GM12878 (cell line): Measurements from ENCODE around the gene IFNA14. TPM values are rescaled to one million over a fixed set of nuclear protein-coding genes. Genes with fewer than 3 reads are reported as not detected.

Experiments
- ATAC-seq: fragments of 200-7000 bp; cut with Tn5 transposase; 3 replicates; pipeline ENCODE4 v1.9.1; 2020; ENCODE audit warnings: mild to moderate bottlenecking, moderate library complexity
- BruUV-seq: library from RNA; stranded (reverse); fragments of 400-500 nt; replicated peaks from 2 replicates; lab custom pipeline; 2021; lab: Mats Ljungman, UMichigan
- CTCF ChIA-PET: fragments of 300-600 bp; sonication (Branson Sonifier 250); formaldehyde crosslinking; extraction: SDS; loops from one replicate; lab custom pipeline; 2021; ENCODE audit warnings: inconsistent platforms; lab: Yijun Ruan, JAX
- POLR2A ChIA-PET: fragments of 350-600 bp; formaldehyde crosslinking; extraction: SDS; loops from one replicate; lab custom pipeline; 2021; ENCODE audit warnings: inconsistent platforms; lab: Charles Lee
- RAD21 ChIA-PET: fragments of 300-600 bp; sonication (Branson Sonifier 250); formaldehyde crosslinking; loops from one replicate; lab custom pipeline; 2023; ENCODE audit warnings: antibody characterized with exemption; ENCODE audit not compliant: unreplicated experiment; lab: Charles Lee
- SMC1A ChIA-PET: fragments of 300-600 bp; sonication (Branson Sonifier 250); formaldehyde crosslinking; loops from one replicate; lab custom pipeline; 2023; ENCODE audit not compliant: unreplicated experiment, uncharacterized antibody; lab: Charles Lee
- DNase-seq: peaks from one replicate; pipeline ENCODE4 v3.0.0-alpha.2; 2011; ENCODE audit warnings: low read depth, low spot score
- FAIRE-seq: peaks from 3 replicates; lab custom pipeline; 2011; peaks lifted over from hg19 to GRCh38; lab: Jason Lieb, UNC
- H2AFZ ChIP-seq: 2 replicates; pipeline ENCODE4 v1.6.0; 2011; ENCODE audit warnings: low read depth, low read length, control low read depth; ENCODE audit not compliant: control insufficient read depth
- H3K27ac ChIP-seq: 2 replicates; pipeline ENCODE4 v1.5.1; 2011; ENCODE audit warnings: control low read depth; ENCODE audit not compliant: control insufficient read depth, insufficient read depth
- H3K27me3 ChIP-seq, 2 experiments: replicated peaks in 1 of 2; 2 replicates each; pipeline versions ENCODE4 v1.6.0 to v1.6.1; 2011; ENCODE audit warnings: low read length in 1 of 2; ENCODE audit not compliant: control insufficient read depth in 2 of 2, insufficient read depth in 2 of 2
- H3K36me3 ChIP-seq, 2 experiments: 2 replicates each; pipeline ENCODE4 v1.5.1; 2011; ENCODE audit warnings: low read length in 1 of 2; ENCODE audit not compliant: control insufficient read depth in 2 of 2, insufficient read depth in 2 of 2
- H3K4me1 ChIP-seq: 2 replicates; pipeline ENCODE4 v1.6.1; 2011; ENCODE audit warnings: mild to moderate bottlenecking, low read length, moderate library complexity, mixed read lengths; ENCODE audit not compliant: control insufficient read depth, insufficient read depth
- H3K4me2 ChIP-seq: 2 replicates; pipeline ENCODE4 v1.6.0; 2011; ENCODE audit warnings: control low read depth; ENCODE audit not compliant: control insufficient read depth, insufficient read depth
- H3K4me3 ChIP-seq: fragments of 200-600 bp; sonication (generic); 2 replicates; pipeline ENCODE4 v1.5.1; 2016
- H3K79me2 ChIP-seq: 2 replicates; pipeline ENCODE4 v1.6.0; 2011; ENCODE audit warnings: low read length; ENCODE audit not compliant: control insufficient read depth, insufficient read depth
- H3K9ac ChIP-seq: 2 replicates; pipeline ENCODE4 v1.8.0; 2011; ENCODE audit warnings: low read length, control low read depth, mixed read lengths; ENCODE audit not compliant: control insufficient read depth, insufficient read depth
- H3K9me3 ChIP-seq: replicated peaks from 3 replicates; pipeline ENCODE4 v1.5.1; 2011; ENCODE audit warnings: mild to moderate bottlenecking, low read length; ENCODE audit not compliant: control insufficient read depth, insufficient read depth
- H4K20me1 ChIP-seq: 2 replicates; pipeline ENCODE4 v1.6.0; 2011; ENCODE audit not compliant: control insufficient read depth, insufficient read depth
- CEBPB ChIP-seq, 2 experiments: fragments of 150-350 bp in 1 of 2; IDR thresholded peaks; 2 replicates each; pipeline ENCODE4 v1.6.1; 2012 to 2014; ENCODE audit warnings: low read depth in 2 of 2, low read length in 2 of 2, borderline replicate concordance in 1 of 2, inconsistent platforms in 1 of 2
- CHD1 ChIP-seq: IDR thresholded peaks from 2 replicates; pipeline ENCODE4 v1.6.1; 2012; ENCODE audit warnings: low read depth, low read length, improper control_type of control experiment
- CHD2 ChIP-seq: IDR thresholded peaks from 2 replicates; pipeline ENCODE4 v1.6.1; 2011; ENCODE audit warnings: low read depth, low read length, improper control_type of control experiment, borderline replicate concordance
- FOXK2 ChIP-seq: fragments of 450-650 bp; IDR thresholded peaks from 2 replicates; pipeline ENCODE4 v1.6.1; 2017; ENCODE audit warnings: mild to moderate bottlenecking, moderate library complexity
- KDM1A ChIP-seq: fragments of 200-600 bp; sonication (generic); IDR thresholded peaks from 2 replicates; pipeline ENCODE4 v1.6.1; 2016; ENCODE audit warnings: borderline replicate concordance
- KLF5 ChIP-seq: fragments of 450-650 bp; IDR thresholded peaks from 2 replicates; pipeline ENCODE4 v1.6.1; 2014; ENCODE audit warnings: mild to moderate bottlenecking; ENCODE audit not compliant: partially characterized antibody
- NFIC ChIP-seq: IDR thresholded peaks from 2 replicates; pipeline ENCODE4 v1.6.1; 2012; ENCODE audit warnings: low read depth, mild to moderate bottlenecking, inconsistent platforms, low read length, moderate library complexity
- NR2C2 ChIP-seq: IDR thresholded peaks from 2 replicates; pipeline ENCODE4 v1.6.1; 2011; ENCODE audit warnings: borderline replicate concordance, low read depth; ENCODE audit not compliant: control insufficient read depth, insufficient read length
- POLR2AphosphoS2 ChIP-seq: IDR thresholded peaks from 2 replicates; pipeline ENCODE4 v1.6.1; 2011; ENCODE audit warnings: low read depth, mild to moderate bottlenecking, low read length, improper control_type of control experiment, moderate library complexity
- POU2F2 ChIP-seq: IDR thresholded peaks from 3 replicates; pipeline ENCODE4 v1.6.1; 2011; ENCODE audit warnings: low read depth, mild to moderate bottlenecking, low read length, borderline replicate concordance
- RBBP5 ChIP-seq: fragments of 200-600 bp; sonication (generic); conservative IDR thresholded peaks from 2 replicates; pipeline ENCODE4 v1.6.1; 2016
- RCOR1 ChIP-seq: conservative IDR thresholded peaks from 2 replicates; pipeline ENCODE4 v1.6.1; 2012; ENCODE audit warnings: low read depth, low read length, improper control_type of control experiment
- STAT1 ChIP-seq: fragments of 450-650 bp; conservative IDR thresholded peaks from 2 replicates; pipeline ENCODE4 v1.6.1; 2014; ENCODE audit warnings: antibody characterized with exemption, mild to moderate bottlenecking
- SUPT20H ChIP-seq: IDR thresholded peaks from 2 replicates; pipeline ENCODE4 v1.6.1; 2011; ENCODE audit warnings: low read depth, mild to moderate bottlenecking, low read length, moderate library complexity, borderline replicate concordance; ENCODE audit not compliant: control insufficient read depth
- WRNIP1 ChIP-seq: IDR thresholded peaks from 2 replicates; pipeline ENCODE4 v1.6.1; 2011; ENCODE audit warnings: low read depth, low read length, improper control_type of control experiment, borderline replicate concordance
- ZNF24 ChIP-seq: fragments of 450-650 bp; IDR thresholded peaks from 2 replicates; pipeline ENCODE4 v1.6.1; 2017; ENCODE audit warnings: antibody characterized with exemption, mild to moderate bottlenecking
- ZSCAN29 ChIP-seq: fragments of 450-650 bp; IDR thresholded peaks from 2 replicates; pipeline ENCODE4 v1.6.1; 2017; ENCODE audit warnings: mild to moderate bottlenecking, moderate library complexity
- WGBS: methylation state at CpG from one replicate; pipeline ENCODE4 v1.1.6; 2016; ENCODE audit warnings: low lambda C conversion rate; ENCODE audit not compliant: insufficient replicate concordance, insufficient coverage; ENCODE audit errors: missing lambda C conversion rate; 5-methylcytosine and 5-hydroxymethylcytosine counted together
- in situ Hi-C: fragments of 300-500 bp; cut with MboI; formaldehyde crosslinking; loops from 9 replicates; pipeline ENCODE4 v1.14.3; 2018; ENCODE audit warnings: mixed read lengths
- intact Hi-C: fragments of 100-400 bp; cut with micrococcal nuclease; formaldehyde crosslinking; loops from one replicate; pipeline ENCODE4 v1.14.2; 2022; ENCODE audit not compliant: unreplicated experiment
- polyA plus RNA-seq, 11 experiments: library from polyadenylated mRNA; depleted of rRNA in 4 of 11; unstranded in 6 of 11; stranded (reverse) in 5 of 11; fragments of >200 nt; fragmentation: Nextera tagmentation in 4 of 11; fragmentation: Illumina TruSeq in 1 of 11; extraction: Ambion mirVana in 4 of 11; extraction: Trizol in 1 of 11; gene quantifications; 1 replicate in 1 of 11; 2 replicates in 10 of 11; pipeline versions ENCODE4 v1.2.1 to v1.2.3, GENCODE V29; 2011 to 2016; ENCODE audit warnings: inconsistent platforms in 2 of 11, missing spikeins in 2 of 11, low read depth in 1 of 11
- total RNA-seq, 4 experiments: library from RNA; depleted of rRNA in 3 of 4; stranded (reverse); fragments of >200 nt in 3 of 4; fragmentation: Illumina TruSeq in 1 of 4; extraction: Trizol in 1 of 4; gene quantifications; 2 replicates each; pipeline versions ENCODE4 v1.2.1 to v1.2.3, GENCODE V29; 2013 to 2021
- TF ChIP-seq, protein P1 (sequence below): fragments of 450-650 bp; IDR thresholded peaks from 2 replicates; pipeline ENCODE4 v1.6.1; 2016; ENCODE audit warnings: mild to moderate bottlenecking, moderate library complexity, borderline replicate concordance
- TF ChIP-seq, protein P2 (sequence below): fragments of 450-650 bp; IDR thresholded peaks from 2 replicates; pipeline ENCODE4 v1.6.1; 2017; ENCODE audit warnings: antibody characterized with exemption, mild to moderate bottlenecking, moderate library complexity

The IFNA14 gene
- total and polyA plus RNA-seq, 10 of the 15 experiments (the other 5 are each of a cell fraction or from before 2014, with no cell fraction given) = not detected

DNA sequence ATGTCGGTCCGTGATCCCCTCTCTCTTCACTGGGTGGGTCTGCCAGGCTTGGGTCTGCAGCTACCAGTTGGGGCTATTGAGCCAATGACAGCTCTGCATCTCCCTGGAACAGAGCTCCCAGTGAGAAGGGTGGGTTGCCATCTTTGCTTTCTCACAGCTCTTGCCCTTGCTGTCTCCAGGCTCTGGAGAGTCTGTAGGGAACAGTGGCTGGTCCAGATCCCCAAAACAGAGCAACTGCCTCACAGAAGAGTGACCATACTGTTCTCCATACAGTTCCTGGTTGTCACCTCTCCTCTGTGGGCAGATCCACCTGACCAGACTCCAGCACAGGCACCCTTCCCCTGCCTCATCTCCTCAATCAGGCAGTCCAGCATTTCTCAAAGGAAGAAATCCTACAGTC, 6.5 kb downstream of the IFNA14 start:
- Histone ChIP-seq H3K36me3 (no peaks in the 10 kb centered on the region), H2AFZ (no peak overlapping the region), H3K4me2 (no peak overlapping the region), H3K4me3 (no peak overlapping the region), H3K27me3 (no peaks in the 10 kb centered on the region), H4K20me1 (no peaks in the 10 kb centered on the region), H3K27ac (no peak overlapping the region), H3K4me1 (no peaks in the 10 kb centered on the region), H3K79me2 (no peaks in the 10 kb centered on the region), H3K9me3 (no peaks in the 10 kb centered on the region), H3K9ac (no peak overlapping the region)
- FAIRE-seq (no peak), ATAC-seq (no peak), DNase-seq (no peak)
- POLR2A ChIA-PET = no interaction called here
- TF ChIP-seq KDM1A (no peak), POLR2AphosphoS2 (no peak), STAT1 (no peak), WRNIP1 (no peak), NFIC (no peak), CHD1 (no peak), NR2C2 (no peak), RBBP5 (no peak), ZNF24 (no peak), POU2F2 (no peak), RCOR1 (no peak), ZSCAN29 (no peak), FOXK2 (no peak), CEBPB (IDR thresholded peaks at IDR 0.05; ENCODE audit: borderline replicate concordance in 1 of 2, low read depth in 2 of 2, low read length in 2 of 2) (no peak), KLF5 (no peak), CHD2 (no peak), SUPT20H (no peak)
- TF ChIP-seq, protein P1, sequence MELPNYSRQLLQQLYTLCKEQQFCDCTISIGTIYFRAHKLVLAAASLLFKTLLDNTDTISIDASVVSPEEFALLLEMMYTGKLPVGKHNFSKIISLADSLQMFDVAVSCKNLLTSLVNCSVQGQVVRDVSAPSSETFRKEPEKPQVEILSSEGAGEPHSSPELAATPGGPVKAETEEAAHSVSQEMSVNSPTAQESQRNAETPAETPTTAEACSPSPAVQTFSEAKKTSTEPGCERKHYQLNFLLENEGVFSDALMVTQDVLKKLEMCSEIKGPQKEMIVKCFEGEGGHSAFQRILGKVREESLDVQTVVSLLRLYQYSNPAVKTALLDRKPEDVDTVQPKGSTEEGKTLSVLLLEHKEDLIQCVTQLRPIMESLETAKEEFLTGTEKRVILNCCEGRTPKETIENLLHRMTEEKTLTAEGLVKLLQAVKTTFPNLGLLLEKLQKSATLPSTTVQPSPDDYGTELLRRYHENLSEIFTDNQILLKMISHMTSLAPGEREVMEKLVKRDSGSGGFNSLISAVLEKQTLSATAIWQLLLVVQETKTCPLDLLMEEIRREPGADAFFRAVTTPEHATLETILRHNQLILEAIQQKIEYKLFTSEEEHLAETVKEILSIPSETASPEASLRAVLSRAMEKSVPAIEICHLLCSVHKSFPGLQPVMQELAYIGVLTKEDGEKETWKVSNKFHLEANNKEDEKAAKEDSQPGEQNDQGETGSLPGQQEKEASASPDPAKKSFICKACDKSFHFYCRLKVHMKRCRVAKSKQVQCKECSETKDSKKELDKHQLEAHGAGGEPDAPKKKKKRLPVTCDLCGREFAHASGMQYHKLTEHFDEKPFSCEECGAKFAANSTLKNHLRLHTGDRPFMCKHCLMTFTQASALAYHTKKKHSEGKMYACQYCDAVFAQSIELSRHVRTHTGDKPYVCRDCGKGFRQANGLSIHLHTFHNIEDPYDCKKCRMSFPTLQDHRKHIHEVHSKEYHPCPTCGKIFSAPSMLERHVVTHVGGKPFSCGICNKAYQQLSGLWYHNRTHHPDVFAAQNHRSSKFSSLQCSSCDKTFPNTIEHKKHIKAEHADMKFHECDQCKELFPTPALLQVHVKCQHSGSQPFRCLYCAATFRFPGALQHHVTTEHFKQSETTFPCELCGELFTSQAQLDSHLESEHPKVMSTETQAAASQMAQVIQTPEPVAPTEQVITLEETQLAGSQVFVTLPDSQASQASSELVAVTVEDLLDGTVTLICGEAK = no peak
- TF ChIP-seq, protein P2, sequence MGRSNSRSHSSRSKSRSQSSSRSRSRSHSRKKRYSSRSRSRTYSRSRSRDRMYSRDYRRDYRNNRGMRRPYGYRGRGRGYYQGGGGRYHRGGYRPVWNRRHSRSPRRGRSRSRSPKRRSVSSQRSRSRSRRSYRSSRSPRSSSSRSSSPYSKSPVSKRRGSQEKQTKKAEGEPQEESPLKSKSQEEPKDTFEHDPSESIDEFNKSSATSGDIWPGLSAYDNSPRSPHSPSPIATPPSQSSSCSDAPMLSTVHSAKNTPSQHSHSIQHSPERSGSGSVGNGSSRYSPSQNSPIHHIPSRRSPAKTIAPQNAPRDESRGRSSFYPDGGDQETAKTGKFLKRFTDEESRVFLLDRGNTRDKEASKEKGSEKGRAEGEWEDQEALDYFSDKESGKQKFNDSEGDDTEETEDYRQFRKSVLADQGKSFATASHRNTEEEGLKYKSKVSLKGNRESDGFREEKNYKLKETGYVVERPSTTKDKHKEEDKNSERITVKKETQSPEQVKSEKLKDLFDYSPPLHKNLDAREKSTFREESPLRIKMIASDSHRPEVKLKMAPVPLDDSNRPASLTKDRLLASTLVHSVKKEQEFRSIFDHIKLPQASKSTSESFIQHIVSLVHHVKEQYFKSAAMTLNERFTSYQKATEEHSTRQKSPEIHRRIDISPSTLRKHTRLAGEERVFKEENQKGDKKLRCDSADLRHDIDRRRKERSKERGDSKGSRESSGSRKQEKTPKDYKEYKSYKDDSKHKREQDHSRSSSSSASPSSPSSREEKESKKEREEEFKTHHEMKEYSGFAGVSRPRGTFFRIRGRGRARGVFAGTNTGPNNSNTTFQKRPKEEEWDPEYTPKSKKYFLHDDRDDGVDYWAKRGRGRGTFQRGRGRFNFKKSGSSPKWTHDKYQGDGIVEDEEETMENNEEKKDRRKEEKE = no peak
- WGBS = 57% methylated on average over 2 of the region's 2 CpGs
- in situ Hi-C loops (loop anchor here (10.0 kb wide), 1 partner anchor 562 kb away; no protein-coding TSS in a partner anchor), intact Hi-C loops (loop anchor here (10.0 kb wide), 1 partner anchor 472 kb away; no protein-coding TSS in a partner anchor)
- RAD21 ChIA-PET = interaction anchor here (1.6 kb wide), 1 partner anchor 19 kb away, joined by 4 read pairs; no protein-coding TSS in a partner anchor
- SMC1A ChIA-PET = no interaction called here
- CTCF ChIA-PET = interaction anchor here (1.1 to 4.4 kb wide), 3 partner anchors 15 to 50 kb away, joined by 3 to 16 read pairs (median 4); no protein-coding TSS in a partner anchor
- BruUV-seq = no TSS peak
